GM12878 (cell line): Measurements from ENCODE around the gene NDUFA11.

Experiments
- BACH1 ChIP-seq: fragments of 450-650 bp; IDR thresholded peaks from 2 replicates; pipeline ENCODE4 v1.6.1; 2017; ENCODE audit warnings: mild to moderate bottlenecking, borderline replicate concordance
- CHD2 ChIP-seq: IDR thresholded peaks from 2 replicates; pipeline ENCODE4 v1.6.1; 2011; ENCODE audit warnings: low read depth, low read length, improper control_type of control experiment, borderline replicate concordance
- NFIC ChIP-seq: IDR thresholded peaks from 2 replicates; pipeline ENCODE4 v1.6.1; 2012; ENCODE audit warnings: low read depth, mild to moderate bottlenecking, inconsistent platforms, low read length, moderate library complexity
- SIN3A ChIP-seq: IDR thresholded peaks from 2 replicates; pipeline ENCODE4 v1.6.1; 2012; ENCODE audit warnings: low read depth, low read length, improper control_type of control experiment
- TF ChIP-seq, protein P1 (sequence below), 3 experiments: IDR thresholded peaks in 2 of 3; conservative IDR thresholded peaks in 1 of 3; 2 replicates each; pipeline ENCODE4 v1.5.1; 2011; ENCODE audit warnings: low read depth in 3 of 3, low read length in 3 of 3, mild to moderate bottlenecking in 3 of 3, control low read depth in 2 of 3, moderate library complexity in 2 of 3, inconsistent platforms in 1 of 3, mixed read lengths in 1 of 3; ENCODE audit not compliant: control insufficient read depth in 2 of 3, insufficient read depth in 1 of 3; ENCODE audit errors: extremely low read depth in 1 of 3

DNA sequence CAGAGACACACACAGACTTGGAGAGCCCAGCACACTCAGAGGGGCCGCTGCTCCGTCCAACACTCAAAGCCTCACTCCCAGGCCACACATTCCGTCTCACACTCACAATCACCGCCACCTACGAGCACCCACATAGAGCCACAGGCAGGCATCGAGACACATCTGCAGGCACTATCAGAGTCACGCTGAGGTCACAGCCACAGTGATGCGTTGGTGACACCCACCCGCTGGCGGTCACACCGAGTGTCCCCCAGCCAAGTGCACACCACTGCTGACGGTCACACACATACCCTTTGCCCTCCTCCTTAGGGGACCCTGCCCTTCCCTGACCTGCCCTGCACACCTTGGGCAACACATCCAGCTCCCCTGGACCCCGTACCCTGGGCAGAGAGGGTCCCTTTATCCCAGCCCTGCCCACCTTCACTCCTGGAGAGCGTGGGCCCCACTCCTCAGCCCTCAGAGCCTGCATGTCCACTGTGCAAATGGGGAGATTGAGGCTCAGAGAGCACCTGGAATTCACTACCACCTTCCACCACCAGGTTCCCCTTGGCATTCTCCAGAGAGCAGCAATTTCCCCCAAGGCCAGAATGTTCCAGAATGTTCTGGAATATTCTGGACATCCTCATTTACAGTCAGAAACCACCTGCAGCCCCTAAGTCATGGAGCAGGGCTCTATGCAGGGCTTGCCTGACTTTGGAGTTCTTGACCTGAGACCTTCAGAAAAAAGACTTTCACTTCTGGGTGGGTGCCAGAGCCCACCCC, 38.7 kb downstream of the NDUFA11 start:
- TF ChIP-seq, protein P1, sequence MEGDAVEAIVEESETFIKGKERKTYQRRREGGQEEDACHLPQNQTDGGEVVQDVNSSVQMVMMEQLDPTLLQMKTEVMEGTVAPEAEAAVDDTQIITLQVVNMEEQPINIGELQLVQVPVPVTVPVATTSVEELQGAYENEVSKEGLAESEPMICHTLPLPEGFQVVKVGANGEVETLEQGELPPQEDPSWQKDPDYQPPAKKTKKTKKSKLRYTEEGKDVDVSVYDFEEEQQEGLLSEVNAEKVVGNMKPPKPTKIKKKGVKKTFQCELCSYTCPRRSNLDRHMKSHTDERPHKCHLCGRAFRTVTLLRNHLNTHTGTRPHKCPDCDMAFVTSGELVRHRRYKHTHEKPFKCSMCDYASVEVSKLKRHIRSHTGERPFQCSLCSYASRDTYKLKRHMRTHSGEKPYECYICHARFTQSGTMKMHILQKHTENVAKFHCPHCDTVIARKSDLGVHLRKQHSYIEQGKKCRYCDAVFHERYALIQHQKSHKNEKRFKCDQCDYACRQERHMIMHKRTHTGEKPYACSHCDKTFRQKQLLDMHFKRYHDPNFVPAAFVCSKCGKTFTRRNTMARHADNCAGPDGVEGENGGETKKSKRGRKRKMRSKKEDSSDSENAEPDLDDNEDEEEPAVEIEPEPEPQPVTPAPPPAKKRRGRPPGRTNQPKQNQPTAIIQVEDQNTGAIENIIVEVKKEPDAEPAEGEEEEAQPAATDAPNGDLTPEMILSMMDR (IDR thresholded peaks at IDR 0.05 in 2 of 3, conservative IDR thresholded peaks at IDR 0.05 in 1 of 3; ENCODE audit: control insufficient read depth in 2 of 3, extremely low read depth in 1 of 3, insufficient read depth in 1 of 3, low read depth in 3 of 3, low read length in 3 of 3): no peak
- TF ChIP-seq NFIC: no peak
- TF ChIP-seq SIN3A: no peak
- no peak for TF ChIP-seq BACH1
- no peak for TF ChIP-seq CHD2
